Ishikawa (cell line): Measurements from ENCODE around the gene CDK6.

Experiments
- CEBPB ChIP-seq: IDR thresholded peaks from 2 replicates; pipeline ENCODE4 v1.6.1; 2012
- CREB1 ChIP-seq: IDR thresholded peaks from 2 replicates; pipeline ENCODE4 v1.6.1; 2012; ENCODE audit warnings: low read depth
- EGR1 ChIP-seq: IDR thresholded peaks from 2 replicates; pipeline ENCODE4 v1.6.1; 2012
- EP300 ChIP-seq: IDR thresholded peaks from 2 replicates; pipeline ENCODE4 v1.6.1; 2012; ENCODE audit warnings: borderline replicate concordance
- FOXM1 ChIP-seq: IDR thresholded peaks from 2 replicates; pipeline ENCODE4 v1.6.1; 2012; ENCODE audit warnings: low read depth, borderline replicate concordance
- MAX ChIP-seq: IDR thresholded peaks from 2 replicates; pipeline ENCODE4 v1.6.1; 2012
- NFIC ChIP-seq: IDR thresholded peaks from 2 replicates; pipeline ENCODE4 v1.6.1; 2012
- RAD21 ChIP-seq: IDR thresholded peaks from 2 replicates; pipeline ENCODE4 v1.6.1; 2012; ENCODE audit warnings: low read depth
- REST ChIP-seq: IDR thresholded peaks from 2 replicates; pipeline ENCODE4 v1.6.1; 2012; ENCODE audit warnings: low read depth, mild to moderate bottlenecking
- TAF1 ChIP-seq: IDR thresholded peaks from 2 replicates; pipeline ENCODE4 v1.6.1; 2012; ENCODE audit warnings: low read depth, mild to moderate bottlenecking
- TCF12 ChIP-seq: IDR thresholded peaks from 2 replicates; pipeline ENCODE4 v1.6.1; 2012; ENCODE audit warnings: low read depth
- TEAD4 ChIP-seq: IDR thresholded peaks from 2 replicates; pipeline ENCODE4 v1.6.1; 2012
- USF1 ChIP-seq: IDR thresholded peaks from 2 replicates; pipeline ENCODE4 v1.6.1; 2012
- YY1 ChIP-seq: IDR thresholded peaks from 2 replicates; pipeline ENCODE4 v1.6.1; 2012; ENCODE audit warnings: low read depth
- ZBTB7A ChIP-seq: IDR thresholded peaks from 2 replicates; pipeline ENCODE4 v1.6.1; 2012; ENCODE audit warnings: low read depth

Gene CDK6

GRCh38 chr7:92631067-92631849, 205.1 kb downstream of the CDK6 start:
- no peak for TF ChIP-seq FOXM1
- no peak for TF ChIP-seq CEBPB
- no peak for TF ChIP-seq EGR1
- TF ChIP-seq RAD21: no peak
- TF ChIP-seq YY1: no peak
- TF ChIP-seq EP300: no peak
- TF ChIP-seq CREB1: no peak
- TF ChIP-seq TAF1: no peak
- TF ChIP-seq TEAD4: no peak

- TF ChIP-seq EP300: no peak
- TF ChIP-seq REST: no peak
- TF ChIP-seq CEBPB: no peak
- no peak for TF ChIP-seq TCF12
- TF ChIP-seq CREB1: no peak
- TF ChIP-seq MAX: no peak
- no peak for TF ChIP-seq TEAD4
- TF ChIP-seq NFIC: no peak
- no peak for TF ChIP-seq FOXM1
- no peak for TF ChIP-seq TAF1
- TF ChIP-seq RAD21: no peak
- no peak for TF ChIP-seq EGR1
- no peak for TF ChIP-seq ZBTB7A
- no peak for TF ChIP-seq USF1
- TF ChIP-seq YY1: no peak
Measured at GRCh38 chr7:92629779-92630178, 206.6 kb downstream of the CDK6 start.

GRCh38 chr7:92627956-92628355, 208.4 kb downstream of the CDK6 start:
- TF ChIP-seq TEAD4: no peak
- no peak for TF ChIP-seq NFIC
- no peak for TF ChIP-seq RAD21
- TF ChIP-seq CREB1: no peak

- no peak for TF ChIP-seq MAX
- no peak for TF ChIP-seq EGR1
- TF ChIP-seq ZBTB7A: no peak
- no peak for TF ChIP-seq NFIC
- no peak for TF ChIP-seq YY1
- no peak for TF ChIP-seq TAF1
- no peak for TF ChIP-seq TEAD4
- no peak for TF ChIP-seq RAD21
- no peak for TF ChIP-seq REST
- no peak for TF ChIP-seq EP300
- TF ChIP-seq FOXM1: no peak
Measured at GRCh38 chr7:92626281-92626809, 210.0 kb downstream of the CDK6 start.

GRCh38 chr7:92625617-92626016, 210.8 kb downstream of the CDK6 start:
- no peak for TF ChIP-seq USF1
- TF ChIP-seq TAF1: no peak
- no peak for TF ChIP-seq CEBPB
- no peak for TF ChIP-seq ZBTB7A
- TF ChIP-seq MAX: no peak
- no peak for TF ChIP-seq TCF12
- TF ChIP-seq CREB1: no peak
- TF ChIP-seq REST: no peak
- no peak for TF ChIP-seq EGR1
- no peak for TF ChIP-seq YY1
- TF ChIP-seq EP300: no peak
